Psoas muscle (tissue), 8 donors: Measurements from ENCODE around the gene SSBP2. TPM values are rescaled to one million over a fixed set of nuclear protein-coding genes. Genes with fewer than 3 reads are reported as not detected.

Experiments used
- ATAC-seq, 4 donors: fragments of 200-7000 bp; cut with Tn5 transposase; one replicate each; pipeline ENCODE4 v1.9.1; 2020; ENCODE audit warnings: moderate library complexity in 3 of 4, mild to moderate bottlenecking in 2 of 4
- DNase-seq, 2 donors: peaks; one replicate each; pipeline ENCODE4 v3.0.0-alpha.2; 2020
- H3K27ac ChIP-seq: fragments of 200-600 bp; one replicate; pipeline ENCODE4 v1.8.0; 2022
- H3K27me3 ChIP-seq, 3 donors: fragments of 200-600 bp in 1 of 3; one replicate each; pipeline versions ENCODE4 v1.6.1 to v1.8.0; 2013 to 2022; ENCODE audit warnings: low read length in 2 of 3, mild to moderate bottlenecking in 2 of 3, moderate library complexity in 1 of 3; ENCODE audit not compliant: insufficient read depth in 3 of 3
- H3K36me3 ChIP-seq, 2 donors: fragments of 200-600 bp in 1 of 2; one replicate each; pipeline versions ENCODE4 v1.6.1 to v1.8.0; 2013 to 2022; ENCODE audit warnings: low read depth in 1 of 2, mild to moderate bottlenecking in 1 of 2, moderate library complexity in 1 of 2; ENCODE audit not compliant: insufficient read depth in 1 of 2
- H3K4me1 ChIP-seq: fragments of 200-600 bp; one replicate; pipeline ENCODE4 v1.8.0; 2022
- H3K4me3 ChIP-seq: fragments of 200-600 bp; one replicate; pipeline ENCODE4 v1.8.0; 2022; ENCODE audit warnings: mild to moderate bottlenecking
- H3K9me3 ChIP-seq: fragments of 200-600 bp; one replicate; pipeline ENCODE4 v1.8.0; 2022
- CTCF ChIP-seq: fragments of 200-600 bp; IDR thresholded peaks from one replicate; pipeline ENCODE4 v1.8.0; 2022; ENCODE audit warnings: antibody characterized with exemption
- WGBS, 3 donors: extraction: QIAGEN DNeasy Blood & Tissue Kit; methylation state at CpG; one replicate each; pipeline versions ENCODE4 v1.1.6 to v1.1.7; 2013; 5-methylcytosine and 5-hydroxymethylcytosine counted together
- intact Hi-C, 2 donors: fragments of 100-400 bp; cut with DNase I; formaldehyde crosslinking; loops; one replicate each; pipeline versions ENCODE4 v1.11.0 to v1.14.2; 2022
- polyA plus RNA-seq, 3 donors: library from polyadenylated mRNA; stranded (reverse); fragments of 200-250 nt; gene quantifications; one replicate each; pipeline ENCODE4 v1.2.3, GENCODE V29; 2013
- total RNA-seq, 4 donors: library from RNA; stranded (reverse); fragmentation: NEBNext Ultra II Directional in 2 of 4; extraction: Animal tissue kit (Norgen Biotek cat#: 25700) in 2 of 4; gene quantifications; one replicate each; pipeline versions ENCODE4 v1.2.1 to v1.2.4, GENCODE V29; 2021 to 2023
- donor health status: healthy with polysubstance abuse.
- donor health status: DM: no; HTN: no; CAD: no; lungs with moderate emphysema.
- donor health status: Bipolar disorder and iron deficiency.
- donor health status: healthy.
- donor health status: DM: yes; HTN: yes; CAD: no.
- donor health status: DM: no; HTN: no; CAD: no.
- donor health status: DM: no; HTN: no; CAD: no.
- donor health status: DM: yes; HTN: yes; CAD: no.

The SSBP2 gene
- total and polyA plus RNA-seq, 7 donors, result 18.2 to 42.6 (median 25.3) TPM

- no peak for DNase-seq
- Histone ChIP-seq H3K4me3 (no peak overlapping the region), H3K27me3 (no peaks in the 10 kb centered on the region), H3K27ac (no peak overlapping the region), H3K4me1 (peaks cover 22% of the 10 kb centered on the region), H3K9me3 (no peaks in the 10 kb centered on the region), H3K36me3 (no peaks in the 10 kb centered on the region)
- TF ChIP-seq CTCF, result no peak
- intact Hi-C loops, result no loop called here
- ATAC-seq, result no peak
Observed at GRCh38 chr5:81556809-81557208, 194.1 kb downstream of the SSBP2 start.

GRCh38 chr5:81555865-81556264, 195.0 kb downstream of the SSBP2 start:
- no peak for TF ChIP-seq CTCF
- H3K4me3 ChIP-seq, result no peak overlapping the region
- no peak for ATAC-seq
- DNase-seq, result no peak
- no peaks in the 10 kb centered on the region for H3K36me3 ChIP-seq
- H3K9me3 ChIP-seq, result no peaks in the 10 kb centered on the region
- intact Hi-C loops, result no loop called here
- peaks cover 22% of the 10 kb centered on the region for H3K4me1 ChIP-seq
- H3K27ac ChIP-seq, result no peak overlapping the region
- 42 to 86% (median 46%) methylated on average over 2 of the region's 2 CpGs for WGBS, 3 donors
- H3K27me3 ChIP-seq, result no peaks in the 10 kb centered on the region

GRCh38 chr5:81554647-81555046, 196.2 kb downstream of the SSBP2 start:
- Histone ChIP-seq H3K27ac (no peak overlapping the region), H3K9me3 (no peaks in the 10 kb centered on the region), H3K27me3 (no peaks in the 10 kb centered on the region), H3K4me3 (no peak overlapping the region), H3K4me1 (peaks cover 22% of the 10 kb centered on the region), H3K36me3 (no peaks in the 10 kb centered on the region)
- DNase-seq, result no peak
- TF ChIP-seq CTCF, result no peak
- ATAC-seq, result no peak
- 84 to 97% (median 93%) methylated on average over 1 of the region's 1 CpG for WGBS, 3 donors
- intact Hi-C loops, result no loop called here

DNA sequence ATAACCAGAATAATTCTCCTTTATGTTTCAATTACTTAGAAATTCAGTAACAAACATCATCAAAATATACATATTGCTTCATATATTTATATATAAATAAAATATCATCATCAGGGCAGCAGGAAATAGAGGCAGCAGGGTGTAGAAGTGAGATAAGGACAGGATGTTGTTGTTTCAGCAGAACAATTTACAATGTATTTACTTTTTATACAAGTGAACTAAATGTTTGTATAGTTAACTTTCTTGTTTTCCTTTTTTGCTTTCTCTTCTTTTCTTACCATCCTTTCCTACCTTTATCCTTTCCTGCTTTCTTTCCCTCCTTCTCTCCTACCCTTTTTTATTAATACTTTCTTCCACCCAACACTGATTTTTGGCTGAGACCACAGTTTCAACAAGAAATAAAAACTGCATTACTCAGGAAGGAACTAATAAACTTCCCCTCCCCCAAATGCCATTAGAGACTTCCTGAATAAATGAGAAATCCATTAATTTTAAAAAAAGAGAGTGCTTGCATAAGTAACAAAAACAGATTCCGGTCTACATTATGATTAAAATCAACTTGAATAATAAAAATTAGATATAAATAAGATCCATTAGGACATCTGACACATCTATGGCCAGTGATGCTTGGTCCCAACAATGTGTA, 197.2 kb downstream of the SSBP2 start:
- H3K36me3 ChIP-seq, result peaks cover 0 to 4% of the 10 kb centered on the region in 2 donors

More for the DNA sequence above, 197.2 kb downstream of the SSBP2 start:
- Histone ChIP-seq H3K9me3 (no peaks in the 10 kb centered on the region), H3K4me3 (no peak overlapping the region), H3K27ac (no peak overlapping the region), H3K4me1 (peaks cover 22% of the 10 kb centered on the region), H3K27me3 (no peaks in the 10 kb centered on the region)
- intact Hi-C loops, result no loop called here
- 60 to 74% (median 67%) methylated on average over 1 of the region's 1 CpG for WGBS, 3 donors
- DNase-seq (no peak), ATAC-seq (no peak)
- TF ChIP-seq CTCF, result no peak
